IgD-negative memory B cell (primary cell): ENCODE results near the gene BMP8A. TPM values are rescaled to one million over a fixed set of nuclear protein-coding genes. Genes with fewer than 3 reads are reported as not detected.
"Not testable (repeated sequence)": the region's sequence is repeated elsewhere in the genome, so short reads cannot be mapped to it uniquely, and the experiment has no call there.

Source experiments
- H3K27ac Mint-ChIP-seq, 3 donors: one replicate each; pipeline ENCODE4 v1.8.0; 2020 to 2022; ENCODE audit warnings: mild to moderate bottlenecking in 3 of 3, mixed read lengths in 3 of 3, moderate library complexity in 1 of 3
- H3K27me3 Mint-ChIP-seq: one replicate; pipeline ENCODE4 v1.8.0; 2021; ENCODE audit warnings: mixed read lengths
- H3K36me3 Mint-ChIP-seq: one replicate; pipeline ENCODE4 v1.8.0; 2020; ENCODE audit warnings: mild to moderate bottlenecking, mixed read lengths
- H3K4me1 Mint-ChIP-seq, 3 donors: one replicate each; pipeline ENCODE4 v1.8.0; 2020 to 2022; ENCODE audit warnings: mixed read lengths in 3 of 3, mild to moderate bottlenecking in 1 of 3
- H3K4me3 Mint-ChIP-seq, 4 donors: one replicate each; pipeline ENCODE4 v1.8.0; 2020 to 2022; ENCODE audit warnings: mild to moderate bottlenecking in 4 of 4, mixed read lengths in 4 of 4, moderate library complexity in 3 of 4
- H3K9me3 Mint-ChIP-seq, 3 donors: one replicate each; pipeline ENCODE4 v1.8.0; 2020 to 2021; ENCODE audit warnings: mixed read lengths in 3 of 3, mild to moderate bottlenecking in 1 of 3
- polyA plus RNA-seq: library from polyadenylated mRNA; unstranded; fragments of 300-500 nt; fragmentation: Illumina TruSeq; gene quantifications from one replicate; pipeline ENCODE4 v1.2.3, GENCODE V29; 2021

Gene BMP8A
- polyA plus RNA-seq, 1 donor from 2014 or later: 0.21 TPM

GRCh38 chr1:39470040-39470439 lies 21.4 kb upstream of the BMP8A start:
- no peak overlapping the region for H3K27ac Mint-ChIP-seq
- no peaks in the 10 kb centered on the region for H3K4me1 Mint-ChIP-seq
- H3K27me3 Mint-ChIP-seq: no peaks in the 10 kb centered on the region
- no peaks in the 10 kb centered on the region for H3K9me3 Mint-ChIP-seq
- peaks cover 2% of the 10 kb centered on the region for H3K36me3 Mint-ChIP-seq
- no peak overlapping the region for H3K4me3 Mint-ChIP-seq

GRCh38 chr1:39472826-39473225 lies 18.6 kb upstream of the BMP8A start:
- no peak overlapping the region for H3K27ac Mint-ChIP-seq
- H3K36me3 Mint-ChIP-seq: peaks cover 2% of the 10 kb centered on the region
- H3K4me1 Mint-ChIP-seq: no peaks in the 10 kb centered on the region
- no peaks in the 10 kb centered on the region for H3K27me3 Mint-ChIP-seq
- no peaks in the 10 kb centered on the region for H3K9me3 Mint-ChIP-seq
- H3K4me3 Mint-ChIP-seq: no peak overlapping the region

- Mint-ChIP-seq H3K36me3 (peaks cover 2% of the 10 kb centered on the region), H3K4me1 (no peaks in the 10 kb centered on the region), H3K27ac (peak overlapping the region in 1 of 3 donors; percentile 40), H3K9me3 (no peaks in the 10 kb centered on the region), H3K4me3 (no peak overlapping the region), H3K27me3 (no peaks in the 10 kb centered on the region)
Measured at GRCh38 chr1:39473324-39473723, 18.1 kb upstream of the BMP8A start.

- H3K9me3 Mint-ChIP-seq: no peaks in the 10 kb centered on the region
- H3K27ac Mint-ChIP-seq: peak overlapping the region in 1 of 3 donors; percentile 44
Measured at GRCh38 chr1:39474810-39475209, 16.6 kb upstream of the BMP8A start.

GRCh38 chr1:39475551-39475950 lies 15.9 kb upstream of the BMP8A start:
- H3K27ac Mint-ChIP-seq, H3K9me3 Mint-ChIP-seq, H3K4me1 Mint-ChIP-seq, H3K4me3 Mint-ChIP-seq, H3K36me3 Mint-ChIP-seq, H3K27me3 Mint-ChIP-seq: not testable (repeated sequence)

More at GRCh38 chr1:39474810-39475209, 16.6 kb upstream of the BMP8A start:
- no peaks in the 10 kb centered on the region for H3K4me1 Mint-ChIP-seq
- no peaks in the 10 kb centered on the region for H3K27me3 Mint-ChIP-seq
- H3K36me3 Mint-ChIP-seq: peaks cover 4% of the 10 kb centered on the region
- H3K4me3 Mint-ChIP-seq: no peak overlapping the region

GRCh38 chr1:39478126-39478915 lies 13.1 kb upstream of the BMP8A start:
- no peaks in the 10 kb centered on the region for H3K27me3 Mint-ChIP-seq
- no peak overlapping the region for H3K4me3 Mint-ChIP-seq
- H3K27ac Mint-ChIP-seq: no peak overlapping the region
- no peaks in the 10 kb centered on the region for H3K9me3 Mint-ChIP-seq
- H3K4me1 Mint-ChIP-seq: no peaks in the 10 kb centered on the region
- peaks cover 5% of the 10 kb centered on the region for H3K36me3 Mint-ChIP-seq

- H3K4me3 Mint-ChIP-seq: no peak overlapping the region
- H3K27ac Mint-ChIP-seq: no peak overlapping the region
- H3K4me1 Mint-ChIP-seq: no peaks in the 10 kb centered on the region
- peaks cover 3% of the 10 kb centered on the region for H3K36me3 Mint-ChIP-seq
- H3K9me3 Mint-ChIP-seq: no peaks in the 10 kb centered on the region
- no peaks in the 10 kb centered on the region for H3K27me3 Mint-ChIP-seq
Measured at GRCh38 chr1:39481289-39481688, 10.1 kb upstream of the BMP8A start.

- Mint-ChIP-seq H3K27ac (peak overlapping the region in 2 of 3 donors; percentile 31 to 47), H3K27me3 (no peaks in the 10 kb centered on the region), H3K9me3 (no peaks in the 10 kb centered on the region), H3K4me1 (no peaks in the 10 kb centered on the region), H3K4me3 (no peak overlapping the region), H3K36me3 (peaks cover 3% of the 10 kb centered on the region)
Measured at GRCh38 chr1:39483276-39483675, 8.2 kb upstream of the BMP8A start.

GRCh38 chr1:39484564-39484963 lies 6.9 kb upstream of the BMP8A start:
- H3K27ac Mint-ChIP-seq: no peak overlapping the region
- H3K4me3 Mint-ChIP-seq: no peak overlapping the region
- H3K4me1 Mint-ChIP-seq: no peaks in the 10 kb centered on the region
- no peaks in the 10 kb centered on the region for H3K27me3 Mint-ChIP-seq
- peaks cover 3% of the 10 kb centered on the region for H3K36me3 Mint-ChIP-seq
- no peaks in the 10 kb centered on the region for H3K9me3 Mint-ChIP-seq

- H3K36me3 Mint-ChIP-seq: peaks cover 1% of the 10 kb centered on the region
- H3K27ac Mint-ChIP-seq: no peak overlapping the region
- no peak overlapping the region for H3K4me3 Mint-ChIP-seq
- peaks cover 0 to under 1% (median 0%) of the 10 kb centered on the region in 3 donors for H3K4me1 Mint-ChIP-seq
- no peaks in the 10 kb centered on the region for H3K9me3 Mint-ChIP-seq
- H3K27me3 Mint-ChIP-seq: no peaks in the 10 kb centered on the region
Measured at GRCh38 chr1:39485046-39485803, 6.2 kb upstream of the BMP8A start.

GRCh38 chr1:39488012-39488545 lies 3.4 kb upstream of the BMP8A start:
- H3K27ac Mint-ChIP-seq: no peak overlapping the region
- no peaks in the 10 kb centered on the region for H3K9me3 Mint-ChIP-seq
- H3K4me1 Mint-ChIP-seq: peaks cover 0 to 5% (median 3%) of the 10 kb centered on the region in 3 donors
- H3K27me3 Mint-ChIP-seq: peaks cover 3% of the 10 kb centered on the region
- H3K36me3 Mint-ChIP-seq: no peaks in the 10 kb centered on the region
- no peak overlapping the region for H3K4me3 Mint-ChIP-seq

- no peaks in the 10 kb centered on the region for H3K36me3 Mint-ChIP-seq
- H3K4me3 Mint-ChIP-seq: peak overlapping the region in 2 of 4 donors; percentile 41 to 56
- H3K9me3 Mint-ChIP-seq: no peaks in the 10 kb centered on the region
- peaks cover 7% of the 10 kb centered on the region for H3K27me3 Mint-ChIP-seq
- no peak overlapping the region for H3K27ac Mint-ChIP-seq
- H3K4me1 Mint-ChIP-seq: peaks cover 0 to 5% (median 3%) of the 10 kb centered on the region in 3 donors
Measured at GRCh38 chr1:39488793-39489566, 2.5 kb upstream of the BMP8A start.

GRCh38 chr1:39489567-39490239 lies 1.7 kb upstream of the BMP8A start:
- Mint-ChIP-seq H3K9me3 (no peaks in the 10 kb centered on the region), H3K4me1 (peaks cover 0 to 5% (median 3%) of the 10 kb centered on the region in 3 donors), H3K27me3 (peaks cover 7% of the 10 kb centered on the region), H3K4me3 (peak overlapping the region in 3 of 4 donors; percentile 17 to 65 (median 56)), H3K36me3 (no peaks in the 10 kb centered on the region), H3K27ac (peak overlapping the region in 1 of 3 donors; percentile 51)

- H3K27me3 Mint-ChIP-seq: peaks cover 7% of the 10 kb centered on the region
- H3K4me3 Mint-ChIP-seq: peak overlapping the region; percentile 17 to 73 (median 60)
- H3K4me1 Mint-ChIP-seq: peaks cover 0 to 5% (median 3%) of the 10 kb centered on the region in 3 donors
- no peaks in the 10 kb centered on the region for H3K36me3 Mint-ChIP-seq
- peak overlapping the region in 2 of 3 donors; percentile 51 to 69 for H3K27ac Mint-ChIP-seq
- H3K9me3 Mint-ChIP-seq: no peaks in the 10 kb centered on the region
Measured at GRCh38 chr1:39490596-39491145, 765 bp upstream of the BMP8A start.
